GM18505 (cell line): Measurements from ENCODE around the gene CASS4.

Source experiments
- ATAC-seq: cut with Tn5 transposase; IDR thresholded peaks from one replicate; pipeline ENCODE4 v1.9.1; 2021; ENCODE audit not compliant: unreplicated experiment
- POLR2A ChIP-seq: IDR thresholded peaks from 4 replicates; pipeline ENCODE4 v1.6.1; 2011; ENCODE audit warnings: borderline replicate concordance; ENCODE audit not compliant: insufficient read depth, insufficient read length; ENCODE audit errors: extremely low read depth

CASS4 gene

GRCh38 chr20:56412473-56412790, 372 bp downstream of the CASS4 start:
- no peak for ATAC-seq
- TF ChIP-seq POLR2A = no peak

GRCh38 chr20:56412949-56413348, 889 bp downstream of the CASS4 start:
- ATAC-seq = no peak
- no peak for TF ChIP-seq POLR2A

GRCh38 chr20:56414842-56415765, 3.0 kb downstream of the CASS4 start:
- no peak for TF ChIP-seq POLR2A
- ATAC-seq = no peak

DNA sequence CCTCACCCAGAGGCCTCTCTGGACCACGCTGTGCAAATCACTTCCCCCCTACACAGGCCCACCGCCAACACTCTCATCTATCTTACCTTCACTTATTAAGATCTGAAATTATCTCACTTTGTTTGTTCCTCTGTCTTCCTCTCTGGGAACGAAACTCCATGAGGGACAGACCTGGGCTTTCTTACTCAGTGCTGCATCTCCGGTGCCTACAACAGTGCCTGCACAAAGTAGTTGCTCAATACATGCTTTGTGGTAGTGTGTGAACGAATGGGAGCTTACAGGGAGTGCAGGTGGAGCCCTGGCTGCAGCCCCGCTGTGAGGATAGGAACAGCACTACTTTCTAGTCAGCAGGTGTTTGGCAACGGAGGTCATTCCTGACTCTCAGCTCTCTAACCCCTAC, 5.3 kb downstream of the CASS4 start:
- no peak for TF ChIP-seq POLR2A
- no peak for ATAC-seq

- TF ChIP-seq POLR2A = no peak
Observed at GRCh38 chr20:56417911-56418310, 5.9 kb downstream of the CASS4 start.

DNA sequence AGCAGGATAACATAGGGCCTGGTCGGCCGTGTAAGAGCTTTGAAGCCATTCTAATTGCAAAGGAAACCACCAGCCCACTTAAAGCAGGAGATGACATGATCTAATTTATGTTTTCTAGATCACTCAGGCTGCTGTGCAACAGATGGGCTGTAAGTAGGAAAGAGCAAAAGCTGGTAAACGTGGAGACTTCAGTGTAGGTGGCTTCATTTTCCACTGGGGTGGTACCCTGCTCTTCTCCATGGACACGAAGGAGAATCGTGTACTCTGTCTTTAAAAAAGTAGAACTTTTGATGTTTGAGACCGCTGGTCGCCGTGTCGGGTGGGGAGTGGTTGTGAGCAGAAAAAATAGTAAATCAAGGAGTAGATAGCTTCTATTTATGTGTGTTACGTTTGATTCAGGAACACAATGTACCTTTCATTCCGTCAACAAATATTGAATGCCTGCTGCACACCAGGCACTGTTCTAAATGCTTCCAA, 6.4 kb downstream of the CASS4 start:
- no peak for ATAC-seq
- TF ChIP-seq POLR2A = no peak

More at GRCh38 chr20:56417911-56418310, 5.9 kb downstream of the CASS4 start:
- no peak for ATAC-seq

DNA sequence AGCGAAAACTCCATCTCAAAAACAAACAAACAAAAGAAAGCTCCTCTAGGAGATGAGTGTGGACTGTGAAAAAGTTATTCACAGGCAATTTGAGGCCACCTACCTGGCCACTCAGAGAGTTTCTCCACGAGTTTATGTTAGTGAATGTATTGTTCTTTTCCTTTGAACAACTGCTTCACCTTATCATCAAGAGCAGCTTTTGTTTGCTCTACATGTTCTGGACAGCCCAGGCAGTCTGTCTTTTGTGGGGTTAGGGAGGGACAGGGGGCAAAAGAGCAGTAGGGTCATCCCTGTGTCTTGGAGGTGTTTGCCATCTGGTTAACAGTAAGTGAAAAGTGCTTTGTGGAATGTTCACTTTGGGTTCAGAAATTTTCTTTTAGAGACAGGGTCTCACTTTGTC, 8.0 kb downstream of the CASS4 start:
- no peak for ATAC-seq
- TF ChIP-seq POLR2A = no peak

- no peak for TF ChIP-seq POLR2A
- ATAC-seq = no peak
Observed at GRCh38 chr20:56420940-56421688, 9.1 kb downstream of the CASS4 start.

GRCh38 chr20:56422076-56422823, 10.2 kb downstream of the CASS4 start:
- TF ChIP-seq POLR2A = no peak
- no peak for ATAC-seq

GRCh38 chr20:56422824-56423189, 10.7 kb downstream of the CASS4 start:
- ATAC-seq = no peak
- no peak for TF ChIP-seq POLR2A

- no peak for TF ChIP-seq POLR2A
- no peak for ATAC-seq
Observed at GRCh38 chr20:56423211-56423610, 11.2 kb downstream of the CASS4 start.

GRCh38 chr20:56423886-56424285, 11.8 kb downstream of the CASS4 start:
- no peak for TF ChIP-seq POLR2A
- ATAC-seq = no peak

DNA sequence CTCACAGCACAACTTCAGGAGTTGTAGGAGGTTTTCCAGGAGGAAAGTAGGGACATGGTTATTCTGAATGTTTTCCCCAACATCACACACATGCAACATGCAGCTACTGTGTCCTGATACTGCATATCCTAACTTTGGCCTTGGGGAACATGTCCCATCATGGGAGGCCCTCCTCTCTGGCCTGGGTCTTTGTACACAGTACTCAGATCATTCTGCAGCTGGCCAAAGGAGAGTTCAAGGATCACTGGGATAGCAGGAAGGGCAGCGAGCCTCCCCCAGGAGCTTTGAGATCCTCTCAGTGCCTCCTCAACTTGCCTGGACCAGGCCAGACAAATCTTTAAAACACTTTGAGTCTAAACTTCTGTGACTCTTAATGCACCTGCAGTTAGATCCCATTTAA, 12.9 kb downstream of the CASS4 start:
- no peak for TF ChIP-seq POLR2A
- ATAC-seq = no peak
